PC-9 (cell line): Measurements from ENCODE around the gene IGF1.

Source experiments
- CTCF ChIP-seq: fragments of 200-600 bp; sonication (generic); conservative IDR thresholded peaks from 2 replicates; pipeline ENCODE4 v1.6.1; 2017; ENCODE audit warnings: mixed run types, antibody characterized with exemption, mild to moderate bottlenecking, moderate library complexity
- EZH2 ChIP-seq: fragments of 200-600 bp; sonication (generic); IDR thresholded peaks from 2 replicates; pipeline ENCODE4 v1.8.0; 2017; ENCODE audit warnings: antibody characterized with exemption, low read depth

GRCh38 chr12:102486153-102486552 is 5.8 kb upstream of the IGF1 start:
- no peak for TF ChIP-seq CTCF
- TF ChIP-seq EZH2, result no peak
